Right ventricle myocardium inferior (tissue), 1 donor: ENCODE results near the gene ACTG2. TPM values are rescaled to one million over a fixed set of nuclear protein-coding genes. Genes with fewer than 3 reads are reported as not detected.
"Not testable (repeated sequence)": the region's sequence is repeated elsewhere in the genome, so short reads cannot be mapped to it uniquely, and the experiment has no call there.

Experiments used
- ATAC-seq: fragments of 200-7000 bp; cut with Tn5 transposase; one replicate; pipeline ENCODE4 v1.9.1; 2020; ENCODE audit warnings: mild to moderate bottlenecking, moderate library complexity
- DNase-seq: peaks from one replicate; pipeline ENCODE4 v3.0.0; 2021; ENCODE audit errors: missing footprints
- intact Hi-C: fragments of 100-400 bp; cut with DNase I; formaldehyde crosslinking; loops from one replicate; pipeline ENCODE4 v1.11.0; 2022
- total RNA-seq: library from RNA; stranded (reverse); fragmentation: NEBNext Ultra II Directional; extraction: Animal tissue kit (Norgen Biotek cat#: 25700); gene quantifications from one replicate; pipeline ENCODE4 v1.2.1, GENCODE V29; 2021
- donor health status: DM: no; HTN: yes; CAD: no; lungs with severe emphysema.

ACTG2 gene
- total RNA-seq, 1 donor from 2014 or later = 1.9 TPM

DNA sequence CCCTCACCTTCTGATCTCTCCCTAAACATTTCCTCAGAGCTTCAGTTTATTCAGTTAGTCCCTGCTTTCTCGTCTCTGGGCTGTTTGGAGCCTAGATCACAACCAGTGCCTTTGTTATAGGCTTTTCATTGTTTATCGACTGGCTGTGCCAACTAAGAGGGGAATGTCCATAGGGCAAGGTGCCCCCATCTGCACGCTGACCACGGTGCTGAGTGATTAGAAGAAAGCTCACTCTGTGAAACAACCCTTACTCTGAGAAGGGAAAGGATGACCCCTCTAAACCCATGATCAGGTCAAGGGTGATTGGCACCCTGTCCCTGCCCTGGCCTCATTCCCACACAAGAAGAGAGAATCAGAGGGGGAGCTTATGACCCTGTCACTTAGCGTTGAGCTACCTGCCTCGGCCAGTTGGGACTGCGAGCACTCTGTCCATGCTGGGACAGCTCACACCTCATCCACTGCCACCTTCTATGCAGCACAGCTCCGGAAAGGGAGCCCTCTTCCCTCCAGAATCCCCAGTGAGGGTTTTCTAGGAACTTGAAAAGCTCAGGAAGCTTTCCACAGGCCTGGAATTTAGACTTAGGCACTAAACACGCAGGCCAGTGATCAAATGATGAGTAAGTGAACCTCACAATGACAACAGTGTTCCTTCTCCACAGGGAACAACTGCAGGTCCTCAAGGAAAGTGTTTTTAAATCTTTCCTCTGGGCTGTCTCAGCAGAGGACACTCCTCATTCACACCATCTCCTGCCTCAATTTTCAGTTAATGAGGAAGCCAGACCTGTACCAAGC, 2.3 kb upstream of the ACTG2 start:
- intact Hi-C loops = no loop called here
- no peak for DNase-seq
- ATAC-seq = no peak

- DNase-seq (no peak), ATAC-seq (no peak)
- intact Hi-C loops = no loop called here
These were observed 1.4 kb upstream of the ACTG2 start for GRCh38 chr2:73891276-73891901.

GRCh38 chr2:73893764-73894474, 1.1 kb downstream of the ACTG2 start:
- intact Hi-C loops = no loop called here
- DNase-seq (no peak), ATAC-seq (no peak)

- no peak for ATAC-seq
- DNase-seq = no peak
- intact Hi-C loops = no loop called here
These were observed 1.7 kb downstream of the ACTG2 start for GRCh38 chr2:73894475-73894850.

- DNase-seq = no peak
- ATAC-seq = no peak
- intact Hi-C loops = no loop called here
These were observed 2.1 kb downstream of the ACTG2 start for GRCh38 chr2:73894877-73895276.

GRCh38 chr2:73895473-73895872, 2.7 kb downstream of the ACTG2 start:
- ATAC-seq (no peak), DNase-seq (no peak)
- intact Hi-C loops = no loop called here

DNA sequence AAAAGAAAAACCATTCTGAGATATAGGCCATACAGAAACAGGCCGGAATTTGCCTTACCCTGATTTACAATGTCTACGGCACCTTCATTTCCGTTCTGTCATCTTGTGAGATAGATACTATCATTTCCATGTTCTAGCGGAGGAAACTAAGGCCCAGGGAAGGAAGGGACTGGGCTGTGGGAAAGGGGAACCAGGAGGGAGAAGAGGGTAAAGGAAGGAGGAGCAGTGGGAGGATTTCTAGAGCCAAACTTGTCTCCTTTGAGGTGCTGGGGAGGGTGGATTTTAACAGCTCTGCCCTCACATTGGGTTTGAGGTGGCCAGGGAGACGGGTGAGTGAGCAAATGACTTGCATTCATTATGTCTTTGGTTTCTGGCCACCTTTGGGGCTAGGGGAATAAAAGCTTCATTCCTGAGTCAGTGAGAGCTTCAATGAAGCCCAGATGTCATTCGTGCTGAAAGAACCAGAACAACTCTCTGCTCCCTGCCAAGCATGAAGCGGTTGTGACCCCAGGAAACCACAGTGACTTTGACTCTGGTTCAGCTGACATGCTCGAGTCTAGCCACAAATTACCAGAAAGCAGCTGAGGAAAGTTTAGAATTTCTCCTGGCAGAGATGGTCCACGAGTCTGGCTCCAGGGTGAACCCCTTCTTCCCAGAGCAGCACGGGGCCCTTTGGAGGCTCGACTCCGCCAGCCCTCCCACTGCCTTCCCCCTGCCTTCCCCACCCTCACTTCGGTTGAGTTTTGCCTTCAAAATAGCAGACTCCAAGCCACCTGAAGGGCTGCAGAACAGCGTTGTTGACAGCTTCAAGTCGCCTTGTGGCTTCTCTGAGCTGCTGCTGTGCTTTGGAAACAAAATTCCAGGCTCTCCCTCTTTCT, 3.8 kb downstream of the ACTG2 start:
- intact Hi-C loops = no loop called here
- ATAC-seq (no peak), DNase-seq (no peak)

DNA sequence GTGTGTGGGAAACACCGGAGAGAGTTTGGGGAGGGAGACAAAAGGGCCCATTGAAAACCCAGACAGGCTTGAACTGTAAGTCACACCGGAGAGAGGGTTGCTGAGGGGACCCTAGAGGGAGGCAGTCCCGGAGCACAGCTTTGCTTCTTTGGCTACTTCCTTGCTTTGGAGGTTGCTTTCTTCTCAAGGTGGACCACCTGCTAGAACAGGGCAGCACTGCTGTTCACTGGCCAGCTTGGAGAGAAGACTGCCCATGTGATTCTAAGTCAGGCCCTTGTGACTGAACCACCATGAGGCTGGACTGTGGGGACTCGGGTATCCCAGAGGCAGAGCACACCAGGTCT, 4.4 kb downstream of the ACTG2 start:
- ATAC-seq (no peak), DNase-seq (no peak)
- intact Hi-C loops = no loop called here

- DNase-seq (no peak), ATAC-seq (no peak)
- intact Hi-C loops = no loop called here
These were observed 5.1 kb downstream of the ACTG2 start for GRCh38 chr2:73897934-73898333.

DNA sequence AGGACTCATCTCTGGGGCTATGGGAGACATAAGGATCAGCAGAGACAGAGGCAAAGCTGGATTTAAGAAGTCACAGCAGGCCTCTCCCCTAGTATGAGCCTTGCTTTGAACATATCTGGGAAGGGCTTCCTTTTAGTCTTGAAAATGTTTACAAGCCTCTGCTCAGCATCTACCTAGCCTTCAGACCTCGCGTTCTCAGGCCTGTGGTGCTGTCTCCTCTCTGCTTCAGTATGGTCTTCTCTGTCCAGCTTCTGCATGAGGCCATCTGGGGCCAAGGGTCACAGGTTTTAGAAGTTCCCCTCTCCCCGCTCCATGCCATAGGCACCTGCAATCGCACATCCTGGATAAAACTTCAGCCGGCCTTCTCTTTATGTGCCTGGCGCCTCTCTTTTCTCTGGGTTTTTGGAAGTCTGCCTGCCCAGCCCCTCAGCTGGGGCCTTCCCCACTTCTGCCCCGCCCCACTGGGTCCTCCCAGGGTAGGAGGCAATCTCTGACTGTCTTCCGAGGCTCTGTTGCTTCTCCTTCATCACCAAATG, 7.1 kb downstream of the ACTG2 start:
- ATAC-seq (no peak), DNase-seq (no peak)
- intact Hi-C loops = no loop called here

GRCh38 chr2:73901143-73901542, 8.3 kb downstream of the ACTG2 start:
- intact Hi-C loops = no loop called here
- ATAC-seq (no peak), DNase-seq (no peak)

GRCh38 chr2:73902284-73902683, 9.5 kb downstream of the ACTG2 start:
- ATAC-seq (no peak), DNase-seq (no peak)
- intact Hi-C loops = no loop called here

GRCh38 chr2:73903313-73903712, 10.5 kb downstream of the ACTG2 start:
- intact Hi-C loops = no loop called here
- no peak for ATAC-seq
- no peak for DNase-seq

GRCh38 chr2:73903949-73904613, 11.3 kb downstream of the ACTG2 start:
- ATAC-seq, intact Hi-C loops, DNase-seq: not testable (repeated sequence)

GRCh38 chr2:73904952-73905351, 12.1 kb downstream of the ACTG2 start:
- intact Hi-C loops = no loop called here
- no peak for DNase-seq
- no peak for ATAC-seq

GRCh38 chr2:73906847-73907505, 14.2 kb downstream of the ACTG2 start:
- DNase-seq (no peak), ATAC-seq (no peak)
- intact Hi-C loops = no loop called here

DNA sequence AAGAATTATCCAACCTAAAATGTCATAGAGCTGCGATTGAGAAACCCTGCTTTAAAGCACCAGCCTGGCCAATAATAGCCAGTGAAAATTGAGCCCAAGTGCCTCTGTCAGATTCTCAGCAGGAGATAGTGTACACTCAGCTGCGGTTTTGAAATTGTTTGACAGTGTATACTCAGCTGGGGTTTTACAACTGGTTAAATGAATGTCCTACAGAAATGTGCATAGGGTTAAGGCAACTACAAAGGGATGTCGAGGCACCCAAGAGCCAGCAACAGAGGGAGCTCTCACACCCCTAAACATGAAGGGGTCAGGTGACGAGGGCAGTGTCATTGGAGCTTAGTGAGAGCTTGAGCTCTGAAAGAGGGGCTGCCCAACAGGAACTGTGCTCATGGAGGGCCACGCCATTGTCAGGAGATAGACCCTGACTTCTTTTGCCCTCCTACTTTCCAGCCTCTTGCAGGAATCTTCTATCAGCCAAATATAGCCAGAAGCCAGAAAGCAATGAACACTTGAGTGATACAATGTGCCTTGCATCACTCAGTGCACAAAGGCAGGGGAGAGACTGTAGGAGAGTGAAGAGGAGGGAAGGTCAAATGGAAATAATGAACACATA, 15.1 kb downstream of the ACTG2 start:
- DNase-seq (no peak), ATAC-seq (no peak)
- intact Hi-C loops = no loop called here
